Endothelial cell of umbilical vein (primary cell): ENCODE results near the gene ATPAF1. TPM values are rescaled to one million over a fixed set of nuclear protein-coding genes. Genes with fewer than 3 reads are reported as not detected.

ENCODE experiments used
- BruUV-seq: library from RNA; stranded (reverse); fragments of 400-500 nt; replicated peaks from 2 replicates; lab custom pipeline; 2021; lab: Mats Ljungman, UMichigan
- CTCF ChIA-PET: fragments of 300-600, 350-600 bp; sonication (Branson Sonifier 250); formaldehyde crosslinking; loops from one replicate; lab custom pipeline; 2021; ENCODE audit warnings: antibody characterized with exemption, inconsistent platforms; lab: Charles Lee
- POLR2A ChIA-PET: fragments of 300-600, 350-600 bp; sonication (Branson Sonifier 250); formaldehyde crosslinking; loops from one replicate; lab custom pipeline; 2021; ENCODE audit warnings: antibody characterized with exemption, inconsistent platforms; lab: Charles Lee
- DNase-seq: peaks from one replicate; pipeline ENCODE4 v3.0.0-alpha.2; 2011; ENCODE audit warnings: low read depth, low spot score
- FAIRE-seq: peaks from 2 replicates; lab custom pipeline; 2011; peaks lifted over from hg19 to GRCh38; lab: Jason Lieb, UNC
- H2AFZ ChIP-seq: 2 replicates; pipeline ENCODE4 v1.6.0; 2012; ENCODE audit warnings: low read depth, low read length, control low read depth, inconsistent platforms
- H3K27ac ChIP-seq: 2 replicates; pipeline ENCODE4 v1.5.1; 2011; ENCODE audit warnings: low read depth, mild to moderate bottlenecking, control low read depth, low read length, moderate library complexity; ENCODE audit not compliant: insufficient read depth
- H3K27me3 ChIP-seq, 2 experiments: 2 replicates each; pipeline versions ENCODE4 v1.6.0 to v1.6.1; 2011; ENCODE audit warnings: low read length in 2 of 2, mixed read lengths in 1 of 2; ENCODE audit not compliant: control insufficient read depth in 2 of 2, insufficient read depth in 2 of 2
- H3K36me3 ChIP-seq, 2 experiments: 2 replicates in 1 of 2; 3 replicates in 1 of 2; pipeline ENCODE4 v1.5.1; 2011; ENCODE audit warnings: low read length in 2 of 2, mild to moderate bottlenecking in 1 of 2, moderate library complexity in 1 of 2; ENCODE audit not compliant: control insufficient read depth in 2 of 2, insufficient read depth in 2 of 2; ENCODE audit errors: extremely low read depth in 1 of 2
- H3K4me1 ChIP-seq: 3 replicates; pipeline ENCODE4 v1.5.1; 2011; ENCODE audit warnings: mild to moderate bottlenecking, low read length; ENCODE audit not compliant: control insufficient read depth, insufficient read depth; ENCODE audit errors: extremely low read depth
- H3K4me2 ChIP-seq: 2 replicates; pipeline ENCODE4 v1.6.1; 2011; ENCODE audit warnings: low read length, control low read depth, mixed read lengths; ENCODE audit not compliant: insufficient read depth
- H3K4me3 ChIP-seq, 3 experiments: fragments of 200-600 bp in 1 of 3; sonication (generic), shearing (Covaris generic) in 1 of 3; replicated peaks in 1 of 3; 2 replicates each; pipeline ENCODE4 v1.5.1; 2011 to 2016; ENCODE audit warnings: control low read depth in 3 of 3, low read length in 3 of 3, mild to moderate bottlenecking in 2 of 3, inconsistent platforms in 1 of 3, low read depth in 1 of 3, moderate library complexity in 1 of 3; ENCODE audit not compliant: insufficient read depth in 1 of 3
- H3K79me2 ChIP-seq: 2 replicates; pipeline ENCODE4 v1.6.0; 2012; ENCODE audit warnings: low read length, inconsistent platforms; ENCODE audit not compliant: control insufficient read depth, insufficient read depth
- H3K9ac ChIP-seq: replicated peaks from 2 replicates; pipeline ENCODE3; 2011; ENCODE audit warnings: low read length, control low read depth; ENCODE audit not compliant: insufficient read depth; ENCODE audit errors: extremely low read depth
- H3K9me1 ChIP-seq: replicated peaks from 3 replicates; pipeline ENCODE4 v1.6.0; 2011; ENCODE audit warnings: mild to moderate bottlenecking, low read length; ENCODE audit not compliant: control insufficient read depth, insufficient read depth; ENCODE audit errors: extremely low read depth
- H3K9me3 ChIP-seq: replicated peaks from 2 replicates; pipeline ENCODE4 v1.5.1; 2012; ENCODE audit warnings: low read length, inconsistent platforms; ENCODE audit not compliant: control insufficient read depth, insufficient read depth
- H4K20me1 ChIP-seq: replicated peaks from 2 replicates; pipeline ENCODE3; 2011; ENCODE audit warnings: mild to moderate bottlenecking, low read length; ENCODE audit not compliant: control insufficient read depth, insufficient read depth; ENCODE audit errors: extremely low read depth
- EZH2 ChIP-seq: IDR thresholded peaks from 2 replicates; pipeline ENCODE4 v1.6.1; 2012; ENCODE audit warnings: borderline replicate concordance, low read depth, mild to moderate bottlenecking, moderate library complexity, low read length, inconsistent platforms; ENCODE audit not compliant: severe bottlenecking
- FOS ChIP-seq: IDR thresholded peaks from 2 replicates; pipeline ENCODE4 v1.6.1; 2011; ENCODE audit warnings: mild to moderate bottlenecking, low read length, moderate library complexity, borderline replicate concordance; ENCODE audit not compliant: insufficient read depth
- GATA2 ChIP-seq: IDR thresholded peaks from 2 replicates; pipeline ENCODE4 v1.7.0; 2011; ENCODE audit warnings: low read depth, mild to moderate bottlenecking, moderate library complexity, mixed read lengths, low read length; ENCODE audit not compliant: insufficient read length, insufficient read depth
- JUN ChIP-seq: IDR thresholded peaks from 2 replicates; pipeline ENCODE4 v1.6.1; 2011; ENCODE audit warnings: borderline replicate concordance, low read depth; ENCODE audit not compliant: insufficient read length, insufficient read depth
- MYC ChIP-seq: IDR thresholded peaks from one replicate; pipeline ENCODE4 v1.6.1; 2011; ENCODE audit warnings: mild to moderate bottlenecking, low read depth, low read length
- POLR2A ChIP-seq: IDR thresholded peaks from 2 replicates; pipeline ENCODE4 v1.6.1; 2012; ENCODE audit warnings: low read depth, mild to moderate bottlenecking, control low read depth, low read length
- POLR2AphosphoS5 ChIP-seq: IDR thresholded peaks from 2 replicates; pipeline ENCODE4 v1.6.1; 2012; ENCODE audit warnings: low read depth, mild to moderate bottlenecking, control low read depth, low read length, moderate library complexity; ENCODE audit not compliant: insufficient read depth
- dilution Hi-C: fragments of 300-500 bp; cut with MboI; formaldehyde crosslinking; loops from one replicate; pipeline ENCODE4 v1.15.0; 2019; ENCODE audit warnings: low sequenced_read_pairs; ENCODE audit not compliant: extremely low pct_ligation_motif_present
- intact Hi-C: fragments of 100-400 bp; cut with micrococcal nuclease; formaldehyde crosslinking; loops from one replicate; pipeline ENCODE4 v1.10.0; 2022
- polyA plus RNA-seq, 4 experiments: library from polyadenylated mRNA; depleted of rRNA in 3 of 4; stranded (reverse) in 3 of 4; unstranded in 1 of 4; fragments of >200 nt; gene quantifications; 2 replicates each; pipeline versions ENCODE4 v1.2.1 to v1.2.3, GENCODE V29; 2011 to 2012; ENCODE audit warnings: missing spikeins in 1 of 4
- total RNA-seq: library from RNA; stranded (reverse); gene quantifications from 2 replicates; pipeline ENCODE4 v1.2.3, GENCODE V29; 2021
- TF ChIP-seq, protein P1 (sequence below): IDR thresholded peaks from 2 replicates; pipeline ENCODE4 v1.6.1; 2011; ENCODE audit not compliant: insufficient read depth, insufficient read length
- TF ChIP-seq, protein P2 (sequence below), 2 donors: IDR thresholded peaks; 1 replicate in 1 of 2; 2 replicates in 1 of 2; pipeline ENCODE4 v1.5.1; 2011; ENCODE audit warnings: low read length in 2 of 2, mild to moderate bottlenecking in 2 of 2, moderate library complexity in 2 of 2, control low read depth in 1 of 2, inconsistent platforms in 1 of 2, low read depth in 1 of 2; ENCODE audit not compliant: insufficient read depth in 1 of 2; ENCODE audit errors: extremely low read depth in 1 of 2

The ATPAF1 gene
- total and polyA plus RNA-seq, 2 donors (not counting 3 experiments of a cell fraction or from before 2014, with no cell fraction given), result 28.3 to 29.6 TPM

DNA sequence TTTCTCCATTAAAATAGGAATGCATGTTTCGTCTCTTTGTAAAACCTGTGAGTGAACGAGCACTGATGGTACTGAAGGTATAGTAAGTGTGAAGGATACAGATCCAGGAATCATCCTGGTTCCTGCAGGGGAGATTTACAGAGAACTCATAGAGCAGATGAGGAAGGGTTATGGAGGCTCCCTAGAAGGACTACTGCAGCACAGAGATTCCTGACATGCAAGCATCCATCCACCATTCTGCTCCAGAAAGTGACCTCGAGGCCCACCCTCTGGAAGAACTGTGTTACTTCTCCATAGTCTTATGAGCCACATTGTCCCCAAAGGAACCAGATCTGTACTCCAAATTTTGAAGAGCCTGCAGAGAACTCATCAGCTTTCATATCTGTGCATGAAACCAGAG, 78.6 kb downstream of the ATPAF1 start:
- H3K4me2 ChIP-seq, result no peak overlapping the region
- H3K9me3 ChIP-seq, result no peaks in the 10 kb centered on the region
- FAIRE-seq (no peak), DNase-seq (no peak)
- no peak overlapping the region for H3K27ac ChIP-seq
- POLR2A ChIA-PET, result no interaction called here
- no peak overlapping the region for H3K4me3 ChIP-seq
- CTCF ChIA-PET, result interaction anchor here (1.3 to 2.3 kb wide), 2 partner anchors 11 to 135 kb away, joined by 3 to 6 read pairs; no protein-coding TSS in a partner anchor
- H2AFZ ChIP-seq, result no peak overlapping the region
- dilution Hi-C loops (no loop called here), intact Hi-C loops (no loop called here)
- no peaks in the 10 kb centered on the region for H3K79me2 ChIP-seq
- H4K20me1 ChIP-seq, result no peaks in the 10 kb centered on the region
- H3K9ac ChIP-seq, result no peak overlapping the region
- peaks cover 5 to 20% of the 10 kb centered on the region in 2 experiments for H3K36me3 ChIP-seq
- TF ChIP-seq MYC, result no peak
- TF ChIP-seq JUN, result no peak
- TF ChIP-seq POLR2AphosphoS5, result no peak
- no peak for TF ChIP-seq EZH2
- no peak for TF ChIP-seq POLR2A
- TF ChIP-seq FOS, result no peak
- no peaks in the 10 kb centered on the region for H3K9me1 ChIP-seq
- no peaks in the 10 kb centered on the region for H3K4me1 ChIP-seq
- no TSS peak for BruUV-seq
- no peaks in the 10 kb centered on the region for H3K27me3 ChIP-seq

DNA sequence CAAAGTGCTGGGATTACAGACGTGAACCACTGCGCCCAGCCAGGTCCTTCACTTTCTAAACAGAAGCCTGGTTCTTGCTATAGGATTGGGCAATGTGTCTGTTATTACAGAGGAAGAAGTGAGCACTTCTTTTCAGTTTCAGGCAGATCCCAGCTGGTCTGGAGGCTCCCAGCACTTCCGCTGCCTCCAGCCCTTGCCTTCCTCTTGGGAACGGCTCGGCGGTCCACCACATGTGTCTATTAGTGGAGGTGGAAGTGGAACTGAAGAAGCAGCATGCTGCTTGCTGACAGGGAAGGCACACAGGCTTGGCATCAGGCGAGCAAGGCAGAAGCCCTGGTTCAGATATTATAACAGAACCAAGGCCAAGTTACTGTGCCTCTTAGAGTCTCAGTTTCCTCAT, 81.1 kb downstream of the ATPAF1 start:
- ChIA-PET POLR2A (no interaction called here), CTCF (no interaction called here)
- Histone ChIP-seq H3K4me1 (no peaks in the 10 kb centered on the region), H2AFZ (no peak overlapping the region), H4K20me1 (no peaks in the 10 kb centered on the region), H3K27me3 (no peaks in the 10 kb centered on the region), H3K79me2 (no peaks in the 10 kb centered on the region), H3K36me3 (peaks cover 10 to 15% of the 10 kb centered on the region in 2 experiments), H3K27ac (no peak overlapping the region), H3K4me3 (no peak overlapping the region), H3K9me1 (no peaks in the 10 kb centered on the region), H3K4me2 (no peak overlapping the region), H3K9ac (no peak overlapping the region), H3K9me3 (no peaks in the 10 kb centered on the region)
- TF ChIP-seq FOS (no peak), JUN (no peak), GATA2 (no peak), MYC (no peak), EZH2 (no peak), POLR2AphosphoS5 (no peak), POLR2A (no peak)
- TF ChIP-seq, protein P1, sequence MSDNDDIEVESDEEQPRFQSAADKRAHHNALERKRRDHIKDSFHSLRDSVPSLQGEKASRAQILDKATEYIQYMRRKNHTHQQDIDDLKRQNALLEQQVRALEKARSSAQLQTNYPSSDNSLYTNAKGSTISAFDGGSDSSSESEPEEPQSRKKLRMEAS, result no peak
- TF ChIP-seq, protein P2, sequence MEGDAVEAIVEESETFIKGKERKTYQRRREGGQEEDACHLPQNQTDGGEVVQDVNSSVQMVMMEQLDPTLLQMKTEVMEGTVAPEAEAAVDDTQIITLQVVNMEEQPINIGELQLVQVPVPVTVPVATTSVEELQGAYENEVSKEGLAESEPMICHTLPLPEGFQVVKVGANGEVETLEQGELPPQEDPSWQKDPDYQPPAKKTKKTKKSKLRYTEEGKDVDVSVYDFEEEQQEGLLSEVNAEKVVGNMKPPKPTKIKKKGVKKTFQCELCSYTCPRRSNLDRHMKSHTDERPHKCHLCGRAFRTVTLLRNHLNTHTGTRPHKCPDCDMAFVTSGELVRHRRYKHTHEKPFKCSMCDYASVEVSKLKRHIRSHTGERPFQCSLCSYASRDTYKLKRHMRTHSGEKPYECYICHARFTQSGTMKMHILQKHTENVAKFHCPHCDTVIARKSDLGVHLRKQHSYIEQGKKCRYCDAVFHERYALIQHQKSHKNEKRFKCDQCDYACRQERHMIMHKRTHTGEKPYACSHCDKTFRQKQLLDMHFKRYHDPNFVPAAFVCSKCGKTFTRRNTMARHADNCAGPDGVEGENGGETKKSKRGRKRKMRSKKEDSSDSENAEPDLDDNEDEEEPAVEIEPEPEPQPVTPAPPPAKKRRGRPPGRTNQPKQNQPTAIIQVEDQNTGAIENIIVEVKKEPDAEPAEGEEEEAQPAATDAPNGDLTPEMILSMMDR (IDR thresholded peaks at IDR 0.05; ENCODE audit: extremely low read depth in 1 of 2, insufficient read depth in 1 of 2, low read depth in 1 of 2, low read length in 2 of 2), result no peak
- dilution Hi-C loops (no loop called here), intact Hi-C loops (no loop called here)
- DNase-seq (no peak), FAIRE-seq (no peak)
- BruUV-seq, result no TSS peak
